ENCODE results near the gene SAP30BP.

- no peak for TF ChIP-seq CTCF (IDR thresholded peaks at IDR 0.05; ENCODE audit: insufficient read depth, low read length, poor library complexity, severe bottlenecking)
- TF ChIP-seq EZH2phosphoT487 (conservative IDR thresholded peaks at IDR 0.05; ENCODE audit: low read length) = no peak
These were observed 38.7 kb upstream of the SAP30BP start for GRCh38 chr17:75628425-75628824.

Data from SU-DHL-6 (cell line).